RPMI7951 (cell line): ENCODE measurements around the gene CTNNAL1. TPM values are rescaled to one million over a fixed set of nuclear protein-coding genes. Genes with fewer than 3 reads are reported as not detected.
"Not testable (repeated sequence)": the region's sequence is repeated elsewhere in the genome, so short reads cannot be mapped to it uniquely, and the experiment has no call there.

Experiments
- DNase-seq: peaks from one replicate; pipeline ENCODE4 v3.0.0-alpha.2; 2012; ENCODE audit warnings: low read depth
- total RNA-seq: library from RNA; depleted of rRNA; stranded (reverse); fragments of >200 nt; shearing (Covaris generic); gene quantifications from 2 replicates; pipeline ENCODE4 v1.2.3, GENCODE V29; 2014; rRNA removed

CTNNAL1 gene
- 114 and 136 TPM in 2 replicates for total RNA-seq

- DNase-seq, result peak; percentile 88
Observed at GRCh38 chr9:109012876-109013678, at the start of gene CTNNAL1. Gene CTNNAL1, minus strand, starts transcription at chr9:109013499. Its CDS starts 57 bp downstream, at chr9:109013442.

- no peak for DNase-seq
Observed at GRCh38 chr9:109062543-109062942, 49.2 kb upstream of the CTNNAL1 start.

GRCh38 chr9:109060191-109060590, 46.9 kb upstream of the CTNNAL1 start:
- DNase-seq, result no peak

- DNase-seq, result not testable (repeated sequence)
Observed at GRCh38 chr9:109053121-109053520, 39.8 kb upstream of the CTNNAL1 start.

- DNase-seq, result peak; percentile 17
Observed at GRCh38 chr9:109052416-109052815, 39.1 kb upstream of the CTNNAL1 start.

GRCh38 chr9:109051733-109052132, 38.4 kb upstream of the CTNNAL1 start:
- no peak for DNase-seq

- no peak for DNase-seq
Observed at GRCh38 chr9:109050444-109050843, 37.1 kb upstream of the CTNNAL1 start.

- no peak for DNase-seq
Observed at GRCh38 chr9:109048822-109049221, 35.5 kb upstream of the CTNNAL1 start.

- DNase-seq, result no peak
Observed at GRCh38 chr9:109047259-109047658, 34.0 kb upstream of the CTNNAL1 start.

GRCh38 chr9:109046346-109046745, 33.0 kb upstream of the CTNNAL1 start:
- DNase-seq, result no peak

- DNase-seq, result no peak
Observed at GRCh38 chr9:109043578-109043977, 30.3 kb upstream of the CTNNAL1 start.

- DNase-seq, result no peak
Observed at GRCh38 chr9:109040571-109040970, 27.3 kb upstream of the CTNNAL1 start.

GRCh38 chr9:109039539-109039938, 26.2 kb upstream of the CTNNAL1 start:
- no peak for DNase-seq

- DNase-seq, result no peak
Observed at GRCh38 chr9:109037946-109038715, 24.8 kb upstream of the CTNNAL1 start.

- peak; percentile 19 for DNase-seq
Observed at GRCh38 chr9:109036744-109037680, 23.7 kb upstream of the CTNNAL1 start.

- peak; percentile 88 for DNase-seq
Observed at GRCh38 chr9:109035684-109036423, 22.6 kb upstream of the CTNNAL1 start.

- DNase-seq, result no peak
Observed at GRCh38 chr9:109033941-109034700, 20.8 kb upstream of the CTNNAL1 start.

- DNase-seq, result no peak
Observed at GRCh38 chr9:109031241-109031640, 17.9 kb upstream of the CTNNAL1 start.

GRCh38 chr9:109030426-109030825, 17.1 kb upstream of the CTNNAL1 start:
- DNase-seq, result no peak

GRCh38 chr9:109028457-109028856, 15.2 kb upstream of the CTNNAL1 start:
- no peak for DNase-seq
